GM19467 (cell line): ENCODE measurements around the gene TMEM232.
"Not testable (repeated sequence)": the region's sequence is repeated elsewhere in the genome, so short reads cannot be mapped to it uniquely, and the experiment has no call there.

Experiments
- ATAC-seq: cut with Tn5 transposase; IDR thresholded peaks from one replicate; pipeline ENCODE4 v1.9.1; 2021; ENCODE audit warnings: mild to moderate bottlenecking, moderate library complexity; ENCODE audit not compliant: unreplicated experiment

TMEM232 gene

DNA sequence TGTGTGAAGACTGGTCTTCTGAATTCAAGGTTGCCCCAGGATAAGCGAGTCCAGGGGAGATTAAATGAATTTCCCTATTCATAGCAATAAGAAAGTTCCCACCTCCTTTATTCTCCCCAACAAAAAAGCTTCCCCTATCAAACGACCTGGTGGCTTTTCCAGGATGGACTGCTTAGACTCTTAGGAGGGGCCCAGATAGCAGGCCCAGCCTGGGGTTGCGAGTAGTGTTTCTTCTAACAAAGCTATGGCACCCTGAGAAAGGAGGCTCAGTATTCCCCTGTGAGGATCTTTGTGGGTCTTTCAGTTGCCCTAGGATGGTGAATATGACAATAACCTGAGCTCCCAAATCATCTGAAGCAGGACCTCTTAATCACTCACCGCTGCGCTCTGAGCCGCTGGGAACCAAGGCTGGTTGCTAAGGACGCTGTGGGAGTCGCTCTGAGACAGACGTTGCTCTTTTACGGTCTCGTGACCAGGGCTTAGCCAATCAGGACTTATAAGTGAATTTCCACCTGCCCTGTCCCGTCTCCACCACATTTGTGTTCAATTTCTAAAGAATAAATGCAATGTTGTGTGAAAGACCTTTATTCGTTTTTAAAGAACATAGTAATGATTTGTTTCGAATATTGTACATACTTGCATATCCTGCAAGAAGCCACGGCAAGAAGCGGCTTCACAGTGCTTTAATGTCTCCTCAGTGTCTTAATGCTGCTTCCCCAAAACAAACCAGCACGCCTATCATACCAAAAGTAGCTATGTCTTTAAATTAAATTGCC, at the start of gene TMEM232:
TMEM232 (minus strand) TSS at position 423 of the 776 bp plus-strand sequence. CDS start 59,319 bp downstream, outside the sequence.
- peak; percentile 100 for ATAC-seq

DNA sequence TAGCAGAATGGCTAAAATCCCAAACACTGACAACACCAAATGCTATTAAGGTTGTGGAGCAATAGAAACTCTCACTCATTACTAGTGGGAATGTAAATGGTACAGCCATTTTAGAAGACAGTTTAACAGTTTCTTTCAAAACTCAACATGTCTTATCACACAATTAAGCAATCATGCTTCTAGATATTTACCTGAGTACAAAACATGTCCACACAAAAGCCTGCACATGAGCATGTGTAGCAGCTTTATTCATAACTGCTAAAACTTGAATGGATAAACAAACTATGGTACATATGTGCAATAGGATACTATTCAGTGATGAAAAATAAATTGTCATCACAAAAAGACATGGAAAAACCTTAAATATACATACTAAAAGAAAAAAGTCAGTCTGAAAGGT, 43.8 kb upstream of the TMEM232 start:
- no peak for ATAC-seq

DNA sequence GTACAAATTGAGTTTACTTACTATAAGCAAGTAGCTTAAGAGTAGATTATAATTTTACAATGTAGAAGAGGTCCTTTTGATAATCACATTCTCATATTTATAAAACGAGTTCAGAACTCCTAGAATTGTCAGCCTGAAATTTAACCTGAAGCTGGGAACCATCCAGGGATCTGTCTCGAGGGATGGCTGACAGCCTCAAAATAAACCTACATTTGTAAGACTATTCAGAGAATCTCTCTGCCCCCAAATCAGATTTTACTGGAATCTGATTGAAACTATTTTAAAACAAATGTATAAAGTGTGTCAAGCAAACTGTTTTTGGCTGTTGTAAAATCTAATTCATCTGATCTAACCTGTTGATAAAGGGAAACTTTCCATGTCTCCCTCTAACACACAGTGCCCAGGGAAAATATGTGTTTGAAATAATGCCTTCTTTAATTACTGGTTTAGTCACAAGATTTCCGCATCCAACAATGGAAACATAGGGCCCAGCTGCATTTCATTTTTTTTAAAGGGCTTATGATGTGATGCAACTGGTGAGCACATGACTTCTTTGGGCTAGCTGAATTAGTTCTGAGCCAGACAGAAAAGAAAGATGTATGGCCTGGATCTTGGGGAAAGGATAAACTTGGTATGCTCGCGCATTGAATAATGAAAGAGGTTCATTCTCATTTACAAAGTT, 42.7 kb upstream of the TMEM232 start:
- ATAC-seq: no peak

- no peak for ATAC-seq
Observed at GRCh38 chr5:110768138-110768860, 41.8 kb upstream of the TMEM232 start.

- ATAC-seq: no peak
Observed at GRCh38 chr5:110760158-110760557, 33.7 kb upstream of the TMEM232 start.

- ATAC-seq: no peak
Observed at GRCh38 chr5:110757118-110757729, 30.8 kb upstream of the TMEM232 start.

DNA sequence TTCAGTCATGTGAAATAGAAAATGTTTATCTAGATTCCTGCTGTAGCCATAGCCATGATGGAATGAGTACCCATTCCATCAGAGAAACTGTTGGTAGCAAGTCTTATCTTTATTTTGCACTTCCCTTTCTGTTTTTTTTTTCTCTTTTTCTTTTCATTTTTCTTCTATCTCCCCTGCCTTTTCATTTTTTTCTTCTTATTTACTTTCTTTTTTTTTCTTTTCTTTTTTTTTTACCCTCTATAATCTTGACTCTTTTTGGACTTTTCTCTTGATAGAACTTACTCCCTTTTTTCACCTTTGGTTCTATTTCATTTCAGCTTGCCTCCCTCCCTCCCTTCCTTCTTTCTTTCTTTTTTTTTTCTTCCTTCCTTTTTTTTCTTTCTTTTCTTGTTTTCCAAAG, 27.7 kb upstream of the TMEM232 start:
- ATAC-seq: no peak

- no peak for ATAC-seq
Observed at GRCh38 chr5:110753600-110753999, 27.1 kb upstream of the TMEM232 start.

DNA sequence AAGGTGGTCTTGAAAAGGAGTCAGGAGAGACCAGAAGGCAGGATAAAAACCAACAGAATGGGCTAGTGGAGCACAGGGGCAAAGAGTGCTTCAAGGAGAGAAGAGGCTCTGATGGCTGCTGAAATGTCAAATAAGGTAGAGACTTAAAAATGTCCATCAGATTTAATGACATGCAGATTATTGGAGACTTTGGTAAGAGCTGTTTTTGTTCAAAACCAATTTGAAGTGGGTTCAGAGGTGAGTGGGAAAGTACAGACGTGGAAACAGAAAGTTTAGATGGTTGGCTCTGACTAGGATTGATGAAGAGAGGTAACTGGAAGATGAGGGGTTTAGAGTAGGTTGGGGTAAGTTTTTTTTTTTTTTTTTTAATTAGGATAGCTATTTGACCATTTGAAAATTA, 26.5 kb upstream of the TMEM232 start:
- ATAC-seq: no peak

- ATAC-seq: peak; percentile 98
Observed at GRCh38 chr5:110751902-110752762, 25.7 kb upstream of the TMEM232 start.

DNA sequence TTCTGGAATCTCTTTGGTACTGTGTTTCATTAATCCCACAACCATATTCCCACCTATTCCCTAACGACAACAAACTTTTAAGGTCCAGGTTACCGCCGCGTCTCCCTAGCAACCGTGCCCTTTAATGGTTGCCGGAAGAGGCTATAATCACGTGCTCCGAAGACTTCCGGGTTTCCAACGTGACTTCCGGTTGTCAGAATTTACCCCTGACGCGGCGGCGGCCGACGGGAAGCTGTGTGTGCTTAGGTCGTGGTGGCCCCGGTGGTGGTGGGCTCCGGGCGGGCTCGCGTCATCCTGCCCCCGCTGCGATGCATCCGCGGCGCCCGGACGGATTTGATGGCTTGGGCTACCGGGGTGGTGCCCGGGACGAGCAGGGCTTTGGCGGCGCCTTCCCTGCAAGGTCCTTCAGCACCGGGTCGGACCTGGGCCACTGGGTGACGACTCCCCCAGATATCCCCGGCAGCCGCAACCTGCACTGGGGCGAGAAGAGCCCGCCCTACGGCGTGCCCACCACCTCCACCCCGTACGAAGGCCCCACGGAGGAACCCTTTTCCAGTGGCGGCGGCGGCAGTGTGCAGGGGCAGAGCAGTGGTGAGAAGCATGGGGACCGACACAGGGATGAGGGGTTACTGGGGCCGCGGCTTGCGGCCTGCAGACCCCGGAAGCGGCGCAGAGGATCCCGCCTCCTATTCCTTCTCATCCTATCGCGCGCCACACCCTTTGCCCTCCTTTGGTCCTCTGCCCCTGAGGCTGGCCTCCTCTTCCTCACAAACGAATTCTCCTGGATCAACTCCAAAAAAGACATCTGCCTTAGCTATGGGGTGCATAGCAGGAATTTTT, 12.6 kb upstream of the TMEM232 start, which contains the start of gene SLC25A46:
SLC25A46 (plus strand) TSS at position 196 of the 840 bp plus-strand sequence; CDS start at position 309, 113 bp downstream.
- peak; percentile 97 for ATAC-seq

DNA sequence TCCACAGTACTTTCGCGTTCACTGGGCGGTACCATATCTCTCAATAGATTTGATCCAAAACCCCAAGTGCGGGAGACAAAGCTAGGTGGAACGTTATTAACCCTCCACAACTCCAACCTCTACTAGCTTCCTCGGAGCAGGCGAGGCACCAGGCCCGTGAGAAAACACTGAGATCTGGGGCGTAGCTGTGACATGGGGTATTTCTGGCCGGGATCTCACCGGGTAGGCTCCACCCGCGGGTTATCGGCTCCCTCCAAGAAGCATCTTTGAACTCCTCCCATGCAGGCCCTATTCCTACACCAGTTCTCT, 12.0 kb upstream of the TMEM232 start:
- ATAC-seq: peak; percentile 49

DNA sequence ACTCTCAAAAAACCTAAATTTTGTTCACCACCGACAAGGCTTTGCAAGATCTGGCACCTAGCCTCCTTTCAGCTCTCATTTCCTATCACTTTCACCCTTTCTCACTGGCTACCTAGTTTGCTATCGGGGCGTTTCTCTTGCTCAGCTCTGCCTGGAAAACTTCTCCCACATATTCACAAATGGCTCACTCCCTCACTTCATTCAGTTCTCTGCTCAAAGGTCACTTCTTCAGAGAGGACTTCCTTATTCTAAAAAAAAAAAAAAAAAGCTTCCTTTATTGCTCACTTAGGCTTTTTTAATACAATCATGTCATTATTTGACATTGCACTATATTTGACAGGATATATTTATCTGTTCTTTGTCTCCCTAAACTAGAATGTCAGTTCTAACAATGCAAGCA, 10.3 kb upstream of the TMEM232 start:
- ATAC-seq: no peak

DNA sequence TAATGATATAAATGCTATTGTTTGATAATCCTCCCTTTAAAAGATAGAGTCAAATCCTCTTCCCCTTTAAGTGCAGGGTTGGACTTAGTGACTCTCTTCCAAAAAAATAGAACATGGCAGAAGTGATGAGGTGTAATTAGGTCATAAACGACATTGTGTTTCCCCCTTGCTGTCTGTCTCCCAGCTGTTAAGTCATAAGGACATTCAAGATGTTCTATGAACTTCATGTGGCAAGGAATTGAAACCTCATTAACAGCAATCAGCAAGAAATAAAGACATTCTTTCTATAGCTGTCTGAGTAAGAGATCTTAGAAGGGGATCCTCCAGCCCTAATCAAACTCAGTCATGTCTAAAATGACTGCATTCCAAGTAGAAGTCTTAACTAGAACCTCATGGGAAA, 9.1 kb upstream of the TMEM232 start:
- ATAC-seq: no peak

GRCh38 chr5:110734101-110734500, 7.6 kb upstream of the TMEM232 start:
- ATAC-seq: no peak

- not testable (repeated sequence) for ATAC-seq
Observed at GRCh38 chr5:110731499-110731898, 5.0 kb upstream of the TMEM232 start.

GRCh38 chr5:110727025-110727314, 499 bp upstream of the TMEM232 start:
- ATAC-seq: peak; percentile 35

DNA sequence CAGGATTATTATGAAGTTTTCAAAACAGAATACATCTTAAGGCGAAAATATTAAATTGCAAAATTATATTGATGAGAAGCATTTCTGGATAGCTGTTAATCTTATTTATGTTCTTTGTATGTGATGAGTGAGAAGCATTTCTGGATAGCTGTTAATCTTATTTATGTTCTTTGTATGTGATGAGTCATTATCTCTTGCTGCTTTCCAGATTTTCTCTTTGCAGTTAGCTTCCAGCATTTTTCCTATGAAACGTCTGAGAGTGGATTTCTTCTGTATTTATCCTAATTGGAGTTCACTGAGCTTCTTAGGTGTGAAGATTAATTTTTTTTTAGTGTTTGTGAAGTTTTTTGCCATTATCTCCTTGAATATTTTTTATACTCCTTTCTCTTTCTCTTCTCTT, 8.2 kb downstream of the TMEM232 start:
- ATAC-seq: no peak
